HG03565 (cell line): ENCODE measurements around the gene MMP24OS.

ENCODE experiments used
- ATAC-seq: cut with Tn5 transposase; IDR thresholded peaks from one replicate; pipeline ENCODE4 v1.9.1; 2021; ENCODE audit warnings: mild to moderate bottlenecking, moderate library complexity; ENCODE audit not compliant: unreplicated experiment

The MMP24OS gene

GRCh38 chr20:35291654-35292503 lies 14.0 kb upstream of the MMP24OS start, which contains the start of gene FAM83C:
Gene FAM83C (minus strand): TSS chr20:35292425. CDS start chr20:35292304, 121 bp downstream.
- ATAC-seq: no peak

- ATAC-seq: no peak
These were observed 13.0 kb upstream of the MMP24OS start for GRCh38 chr20:35290887-35291417.

- no peak for ATAC-seq
These were observed 12.4 kb upstream of the MMP24OS start for GRCh38 chr20:35290186-35290886.

- ATAC-seq: no peak
These were observed 10.6 kb upstream of the MMP24OS start for GRCh38 chr20:35288325-35289060.

GRCh38 chr20:35287509-35288324 lies 9.8 kb upstream of the MMP24OS start:
- no peak for ATAC-seq

- ATAC-seq: no peak
These were observed 9.1 kb upstream of the MMP24OS start for GRCh38 chr20:35286899-35287508.

GRCh38 chr20:35286077-35286898 lies 8.4 kb upstream of the MMP24OS start:
- no peak for ATAC-seq

GRCh38 chr20:35285806-35286076 lies 7.8 kb upstream of the MMP24OS start:
- ATAC-seq: no peak

GRCh38 chr20:35284992-35285805 lies 7.3 kb upstream of the MMP24OS start:
- ATAC-seq: no peak

- peak; percentile 63 for ATAC-seq
These were observed 6.5 kb upstream of the MMP24OS start, which contains the start of gene EIF6 for GRCh38 chr20:35284267-35284991. Gene EIF6 (minus strand): TSS chr20:35284772. CDS start chr20:35284487, 285 bp downstream.

GRCh38 chr20:35283441-35284266 lies 5.7 kb upstream of the MMP24OS start:
- ATAC-seq: no peak

GRCh38 chr20:35281506-35282101 lies 3.7 kb upstream of the MMP24OS start:
- ATAC-seq: no peak

- no peak for ATAC-seq
These were observed 2.6 kb upstream of the MMP24OS start for GRCh38 chr20:35280523-35280922.

GRCh38 chr20:35279533-35280174 lies 1.7 kb upstream of the MMP24OS start:
- ATAC-seq: no peak

GRCh38 chr20:35279040-35279439 lies 1.1 kb upstream of the MMP24OS start:
- ATAC-seq: no peak

GRCh38 chr20:35277127-35277526 lies 795 bp downstream of the MMP24OS start:
- ATAC-seq: no peak
